Measurements from ENCODE around the gene RERE.

DNA sequence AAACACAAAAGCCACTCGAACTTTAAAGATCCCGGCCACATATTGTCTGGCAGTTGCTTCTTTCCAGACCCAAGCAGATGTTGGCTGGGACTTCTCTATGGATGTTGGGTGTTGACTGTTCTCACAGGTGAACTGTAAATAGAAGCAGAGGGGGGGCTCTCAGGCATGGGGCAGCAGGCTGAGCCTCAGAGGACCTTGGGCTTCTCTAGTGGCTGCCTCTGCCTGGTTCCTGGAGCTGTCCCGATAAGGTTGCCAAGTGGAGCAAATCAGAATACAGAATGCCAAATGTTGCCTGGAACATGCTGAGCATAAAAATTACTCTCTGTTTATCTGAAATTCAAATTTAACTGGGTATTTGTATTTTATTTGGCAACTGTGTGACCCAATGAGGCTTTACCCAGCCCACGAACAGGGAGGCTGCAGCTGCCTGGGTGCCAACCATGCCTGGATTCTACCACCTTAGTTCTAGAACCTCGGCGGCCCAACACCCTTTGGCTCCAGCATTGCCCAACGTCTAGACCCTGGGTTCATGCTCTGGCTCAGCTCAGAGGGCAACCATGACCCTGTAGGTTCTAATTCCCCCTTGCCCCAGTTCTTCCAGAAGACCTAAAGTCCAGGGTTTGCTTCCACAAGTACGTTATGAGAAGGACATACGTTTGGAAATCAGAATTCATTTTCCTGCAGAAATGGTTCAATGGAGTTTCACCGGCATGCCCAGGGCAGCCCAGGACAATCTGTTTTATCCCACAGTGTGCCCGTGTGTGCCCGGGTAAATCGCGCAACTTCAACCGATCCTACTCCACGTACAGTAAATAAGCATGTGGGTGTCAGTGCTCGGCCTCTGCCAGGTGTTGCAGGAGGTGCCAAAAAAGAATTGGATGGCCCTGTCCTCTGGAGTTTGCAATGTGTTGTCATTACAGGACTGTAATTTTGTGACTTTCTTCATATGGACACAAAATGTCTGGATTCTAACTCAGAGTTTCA lies 504.9 kb downstream of the RERE start:
- no peak for TF ChIP-seq CTCF (conservative IDR thresholded peaks at IDR 0.05; ENCODE audit: low read depth in 2 of 2)
- TF ChIP-seq CREB1 (CRISPR knock-in tag; IDR thresholded peaks at IDR 0.05; ENCODE audit: low read depth), result no peak
- TF ChIP-seq ZNF114 (CRISPR knock-in tag; IDR thresholded peaks at IDR 0.05), result no peak
- TF ChIP-seq EZH2 (IDR thresholded peaks at IDR 0.05; ENCODE audit: low read depth, unreplicated experiment), result no peak
- no peak for TF ChIP-seq EZH2phosphoT487 (IDR thresholded peaks at IDR 0.05; ENCODE audit: unreplicated experiment)
